ENCODE measurements around the gene GNB3.

The GNB3 gene

DNA sequence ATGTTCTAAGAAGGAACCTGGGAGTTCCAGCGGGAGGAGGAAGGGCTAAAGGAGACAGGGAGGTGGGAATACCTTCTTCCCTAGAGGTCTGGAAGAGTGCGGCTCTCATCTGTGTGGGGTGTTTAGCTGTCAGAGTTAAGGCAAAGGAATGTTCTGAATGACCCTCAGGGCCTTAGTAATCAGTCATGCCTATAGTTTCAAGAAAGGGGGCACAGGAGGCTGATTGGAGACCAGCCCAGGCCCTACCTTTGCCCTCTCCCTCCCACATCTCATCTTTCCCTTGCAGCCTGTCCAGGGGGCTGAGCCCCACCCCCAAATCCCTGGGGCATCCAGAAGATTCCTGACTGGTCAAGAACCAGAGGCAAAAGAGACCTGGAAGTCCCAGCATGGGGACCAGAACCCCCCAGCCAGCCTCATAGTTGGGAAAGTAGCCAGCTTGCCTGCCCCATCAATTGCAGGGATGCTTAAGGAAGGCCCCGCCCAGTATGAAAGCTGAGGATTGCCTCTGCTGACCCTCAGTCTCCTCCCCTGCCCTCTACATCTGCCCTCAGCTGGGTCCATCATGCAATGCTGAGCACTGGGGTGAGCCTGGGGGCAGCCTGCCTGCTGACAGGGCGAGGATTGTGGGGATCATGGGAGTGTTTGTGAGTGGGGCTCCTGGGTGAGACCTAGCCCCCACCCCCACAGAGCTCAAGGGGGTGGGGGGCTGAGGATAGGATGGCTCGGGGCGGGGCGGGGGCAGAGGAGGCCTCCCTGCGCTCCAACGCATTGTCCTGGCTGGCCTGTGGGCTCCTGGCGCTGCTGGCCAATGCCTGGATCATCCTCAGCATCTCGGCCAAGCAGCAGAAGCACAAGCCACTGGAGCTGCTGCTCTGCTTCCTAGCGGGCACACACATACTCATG lies 17.3 kb upstream of the GNB3 start:
- DNase-seq (ENCODE audit: low spot score) = no peak

DNA sequence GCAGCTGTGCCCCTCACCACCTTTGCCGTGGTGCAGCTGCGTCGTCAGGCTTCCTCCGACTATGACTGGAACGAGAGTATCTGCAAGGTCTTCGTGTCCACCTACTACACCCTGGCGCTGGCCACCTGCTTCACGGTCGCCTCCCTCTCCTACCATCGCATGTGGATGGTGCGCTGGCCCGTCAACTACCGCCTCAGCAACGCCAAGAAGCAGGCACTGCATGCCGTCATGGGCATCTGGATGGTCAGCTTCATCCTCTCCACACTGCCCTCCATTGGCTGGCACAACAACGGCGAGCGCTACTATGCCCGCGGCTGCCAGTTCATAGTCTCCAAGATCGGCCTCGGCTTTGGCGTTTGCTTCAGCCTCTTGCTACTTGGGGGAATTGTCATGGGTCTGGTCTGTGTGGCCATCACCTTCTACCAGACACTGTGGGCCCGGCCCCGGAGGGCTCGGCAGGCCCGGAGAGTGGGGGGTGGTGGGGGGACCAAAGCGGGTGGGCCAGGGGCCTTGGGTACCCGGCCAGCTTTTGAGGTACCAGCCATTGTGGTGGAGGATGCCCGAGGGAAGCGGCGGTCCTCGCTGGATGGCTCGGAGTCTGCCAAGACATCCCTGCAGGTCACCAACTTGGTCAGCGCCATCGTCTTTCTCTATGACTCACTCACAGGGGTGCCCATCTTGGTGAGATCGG lies 16.5 kb upstream of the GNB3 start:
- no peak for DNase-seq (ENCODE audit: low spot score)

DNA sequence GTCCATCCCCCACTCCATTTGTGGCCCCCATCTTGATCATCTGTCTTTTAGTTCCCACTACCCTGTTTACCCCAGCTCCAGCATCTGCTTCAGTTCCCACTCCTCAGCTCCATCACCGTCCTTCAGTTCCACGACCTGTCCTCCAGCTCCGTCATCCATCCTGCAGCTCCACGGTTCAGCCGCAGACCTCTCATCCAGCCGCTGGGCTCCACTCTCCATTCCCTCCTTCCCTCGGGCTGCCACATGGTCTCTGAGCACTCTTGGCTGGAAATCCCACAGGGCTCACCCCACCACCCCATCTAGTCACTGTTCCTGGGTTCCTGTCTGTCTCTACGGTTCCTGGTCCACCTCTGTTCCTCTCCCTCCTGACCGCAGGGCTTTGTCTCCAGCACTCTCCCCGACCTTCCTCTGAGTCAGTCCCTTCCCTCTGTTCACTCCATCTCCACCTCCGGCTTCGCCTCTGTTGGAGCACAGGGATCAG lies 15.8 kb upstream of the GNB3 start:
- no peak for DNase-seq (ENCODE audit: low spot score)

DNA sequence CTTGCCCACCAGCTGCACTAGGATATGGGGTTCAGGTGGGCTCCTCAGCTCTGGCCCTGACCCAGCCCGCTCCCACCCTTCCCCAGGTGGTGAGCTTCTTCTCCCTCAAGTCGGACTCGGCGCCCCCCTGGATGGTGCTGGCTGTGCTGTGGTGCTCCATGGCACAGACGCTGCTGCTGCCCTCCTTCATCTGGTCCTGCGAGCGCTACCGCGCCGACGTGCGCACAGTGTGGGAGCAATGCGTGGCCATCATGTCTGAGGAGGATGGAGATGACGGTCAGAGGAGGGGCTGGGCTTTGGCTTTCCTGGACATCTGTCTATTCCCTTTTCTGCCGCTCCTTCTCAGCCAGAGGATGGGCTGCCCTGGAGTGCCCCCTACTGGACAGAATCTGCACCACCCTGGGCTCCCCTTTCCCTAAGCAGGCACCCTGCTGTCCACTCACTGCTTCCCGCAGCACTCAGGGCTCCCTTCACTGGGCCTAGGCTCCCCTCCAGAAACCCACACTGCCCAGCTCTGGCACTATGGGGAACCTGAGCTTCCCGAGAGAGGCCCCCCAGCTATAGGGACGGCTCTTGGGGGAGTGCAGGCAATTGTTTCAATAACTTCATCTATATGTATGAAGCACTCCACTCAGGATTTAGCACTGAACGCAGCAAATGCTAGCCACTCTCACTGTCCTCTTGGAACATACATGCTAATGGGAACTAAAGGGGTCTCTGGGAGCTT lies 15.2 kb upstream of the GNB3 start:
- DNase-seq (ENCODE audit: low spot score) = peak; percentile 97

DNA sequence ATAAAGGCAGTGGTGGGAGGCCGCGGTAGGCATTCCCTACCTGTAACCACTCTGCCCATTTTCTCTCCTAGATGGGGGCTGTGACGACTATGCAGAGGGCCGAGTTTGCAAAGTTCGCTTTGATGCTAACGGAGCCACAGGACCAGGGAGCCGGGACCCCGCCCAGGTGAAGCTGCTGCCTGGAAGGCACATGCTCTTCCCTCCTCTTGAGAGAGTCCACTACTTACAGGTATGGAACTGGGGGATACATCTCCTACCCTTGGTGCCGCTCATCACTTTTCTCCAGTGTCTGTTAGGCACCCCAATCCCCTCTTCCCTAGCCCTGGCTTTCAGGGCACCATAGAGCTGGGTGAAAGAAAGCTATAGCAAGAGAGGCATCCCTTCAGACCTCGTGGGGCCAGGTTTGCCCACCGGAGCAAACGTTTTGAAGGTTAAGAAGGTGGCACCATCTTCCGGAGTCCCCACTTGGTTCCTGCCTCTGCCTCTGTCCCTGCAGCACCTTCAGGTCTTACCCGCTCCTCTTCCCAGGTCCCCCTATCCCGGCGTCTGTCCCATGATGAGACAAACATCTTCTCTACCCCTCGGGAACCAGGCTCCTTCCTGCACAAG lies 14.5 kb upstream of the GNB3 start:
- no peak for DNase-seq (ENCODE audit: low spot score)

DNA sequence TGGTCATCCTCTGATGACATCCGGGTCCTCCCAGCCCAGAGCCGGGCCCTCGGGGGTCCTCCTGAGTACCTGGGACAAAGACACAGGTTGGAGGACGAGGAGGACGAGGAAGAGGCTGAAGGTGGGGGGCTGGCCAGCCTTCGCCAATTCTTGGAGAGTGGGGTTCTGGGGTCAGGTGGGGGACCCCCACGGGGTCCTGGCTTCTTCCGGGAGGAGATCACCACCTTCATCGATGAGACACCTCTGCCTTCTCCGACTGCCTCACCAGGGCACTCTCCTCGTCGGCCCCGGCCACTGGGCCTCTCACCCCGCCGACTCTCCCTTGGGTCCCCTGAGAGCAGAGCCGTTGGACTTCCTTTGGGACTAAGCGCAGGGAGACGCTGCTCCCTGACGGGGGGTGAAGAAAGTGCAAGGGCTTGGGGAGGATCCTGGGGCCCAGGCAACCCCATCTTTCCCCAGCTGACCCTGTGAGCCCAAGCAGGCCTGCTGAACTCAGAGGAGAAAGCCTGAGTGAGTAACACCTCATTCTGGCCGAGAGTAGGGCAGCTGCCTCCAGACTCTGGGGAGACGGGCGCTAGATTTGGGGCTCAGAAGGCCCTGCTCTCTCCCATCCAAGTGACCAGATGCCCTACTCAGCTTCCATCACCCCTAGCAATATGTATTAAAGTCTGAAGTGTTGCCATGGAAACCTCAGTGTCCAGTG lies 13.8 kb upstream of the GNB3 start:
- no peak for DNase-seq (ENCODE audit: low spot score)

DNA sequence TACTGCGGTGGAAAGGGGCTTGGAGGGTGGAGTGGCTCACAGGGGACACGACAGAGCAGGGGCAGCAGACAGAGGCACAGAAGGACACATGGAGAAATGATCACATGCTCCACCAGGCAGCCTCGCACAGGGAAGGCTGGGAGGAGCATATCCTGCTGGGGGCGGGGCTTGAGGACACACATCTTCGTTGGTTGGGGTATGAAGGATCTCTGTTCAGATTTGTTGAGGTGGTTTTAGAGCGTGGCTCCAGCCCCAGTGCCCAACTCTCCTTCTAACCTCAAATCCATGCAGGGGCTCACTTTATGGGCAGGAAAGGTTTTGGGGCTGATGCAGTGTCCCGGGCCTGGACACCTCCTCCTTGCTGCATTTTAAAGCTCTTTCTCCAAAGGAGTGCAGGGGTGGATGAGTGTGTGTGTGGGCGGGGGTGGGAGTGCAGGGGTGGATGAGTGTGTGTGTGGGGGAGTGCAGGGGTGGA lies 13.3 kb upstream of the GNB3 start:
- DNase-seq (ENCODE audit: low spot score) = peak; percentile 96

DNA sequence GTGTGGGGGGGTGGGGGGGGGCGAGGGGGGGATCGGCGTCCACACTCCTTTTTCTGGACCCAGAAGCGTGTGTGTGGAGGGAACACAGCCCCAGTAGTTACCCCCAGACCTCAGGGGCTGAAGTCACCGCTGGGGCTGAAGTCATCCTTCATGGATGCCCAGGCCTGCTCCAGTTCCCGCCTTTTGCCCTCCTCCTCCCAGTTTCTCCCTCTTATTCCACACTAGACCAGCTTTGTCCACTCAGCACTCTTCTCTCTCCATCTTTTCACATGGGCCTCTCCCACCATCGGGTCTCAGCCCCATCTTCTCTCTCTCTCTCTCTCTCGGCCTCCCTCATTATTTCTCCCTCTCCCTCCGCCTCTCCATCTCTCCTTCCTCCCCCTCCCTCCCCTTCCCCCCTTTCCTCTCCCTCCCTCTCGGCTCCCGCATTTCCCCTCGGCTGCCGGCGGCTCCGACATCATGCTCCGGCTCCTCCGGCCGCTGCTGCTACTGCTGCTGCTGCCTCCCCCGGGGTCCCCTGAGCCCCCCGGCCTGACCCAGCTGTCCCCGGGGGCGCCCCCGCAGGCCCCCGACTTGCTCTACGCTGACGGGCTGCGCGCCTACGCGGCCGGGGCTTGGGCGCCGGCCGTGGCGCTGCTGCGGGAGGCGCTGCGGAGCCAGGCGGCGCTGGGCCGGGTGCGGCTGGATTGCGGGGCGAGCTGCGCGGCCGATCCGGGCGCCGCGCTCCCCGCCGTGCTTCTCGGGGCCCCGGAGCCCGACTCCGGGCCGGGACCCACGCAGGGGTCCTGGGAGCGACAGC lies 12.5 kb upstream of the GNB3 start, which contains the start of gene P3H3:
TSS of gene P3H3 (plus strand) at position 426 of the 799 bp plus-strand sequence. CDS start at position 460, 34 bp downstream.
- DNase-seq (ENCODE audit: low spot score) = peak; percentile 83

DNA sequence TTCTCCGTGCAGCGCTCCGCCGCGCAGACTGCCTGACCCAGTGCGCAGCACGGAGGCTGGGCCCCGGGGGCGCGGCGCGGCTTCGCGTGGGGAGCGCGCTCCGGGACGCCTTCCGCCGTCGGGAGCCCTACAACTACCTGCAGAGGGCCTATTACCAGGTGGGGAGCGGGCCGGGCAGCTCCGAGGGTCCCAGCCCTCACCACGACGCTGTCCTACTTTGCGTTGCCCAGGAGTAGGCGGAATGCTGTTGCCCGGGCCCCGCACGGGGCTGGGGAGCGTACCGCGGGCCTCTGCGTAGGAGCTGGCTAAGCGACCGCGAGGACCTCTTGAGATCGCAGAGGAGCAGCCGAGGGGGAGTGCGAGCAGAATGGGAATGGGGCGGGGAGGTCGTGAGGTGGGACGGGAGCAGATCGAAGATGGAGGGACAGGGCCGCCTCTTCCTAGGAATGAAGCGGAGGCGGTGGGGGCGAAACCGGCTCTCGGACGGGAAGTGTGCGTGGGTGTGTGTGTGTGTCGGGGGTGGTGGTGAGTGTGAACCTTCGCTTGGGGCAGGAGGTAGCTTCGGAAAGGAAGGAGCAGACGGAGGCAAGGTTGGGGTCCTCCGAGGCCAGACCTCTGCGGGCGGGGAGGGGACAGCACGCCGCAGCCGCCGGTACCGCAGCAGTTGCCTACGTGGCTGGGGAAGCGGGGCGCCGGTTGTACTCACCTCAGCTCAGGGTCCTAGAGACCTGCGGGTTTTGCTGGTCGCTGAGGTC lies 11.8 kb upstream of the GNB3 start:
- peak; percentile 85 for DNase-seq (ENCODE audit: low spot score)

DNA sequence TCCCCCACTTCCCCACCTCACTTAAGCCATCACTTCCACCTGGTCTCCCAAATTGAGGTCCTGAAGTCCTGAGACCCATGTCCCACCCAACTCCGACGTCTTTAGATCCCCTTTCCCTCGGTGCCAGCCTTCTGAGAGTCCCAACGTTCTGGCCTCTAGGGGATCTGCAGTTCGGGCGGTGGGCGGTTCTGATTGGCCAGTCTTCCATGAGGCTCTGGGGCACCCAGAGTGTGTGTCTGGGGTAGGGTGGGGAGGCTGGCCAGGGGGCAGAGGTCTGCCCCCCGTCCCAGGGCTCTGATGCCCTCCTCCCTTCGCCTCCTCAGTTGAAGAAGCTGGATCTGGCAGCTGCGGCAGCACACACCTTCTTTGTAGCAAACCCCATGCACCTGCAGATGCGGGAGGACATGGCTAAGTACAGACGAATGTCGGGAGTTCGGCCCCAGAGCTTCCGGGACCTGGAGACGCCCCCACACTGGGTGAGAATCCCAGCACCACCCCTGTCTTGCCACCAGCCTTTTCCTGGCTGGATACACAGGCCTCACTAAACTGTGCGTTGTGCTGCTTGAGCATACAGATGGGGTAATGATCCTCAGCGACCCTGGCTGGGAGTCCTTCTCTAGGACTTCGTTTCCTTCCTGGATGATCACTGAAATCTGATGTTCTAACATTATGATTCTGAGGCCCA lies 11.0 kb upstream of the GNB3 start:
- DNase-seq (ENCODE audit: low spot score) = peak; percentile 82

DNA sequence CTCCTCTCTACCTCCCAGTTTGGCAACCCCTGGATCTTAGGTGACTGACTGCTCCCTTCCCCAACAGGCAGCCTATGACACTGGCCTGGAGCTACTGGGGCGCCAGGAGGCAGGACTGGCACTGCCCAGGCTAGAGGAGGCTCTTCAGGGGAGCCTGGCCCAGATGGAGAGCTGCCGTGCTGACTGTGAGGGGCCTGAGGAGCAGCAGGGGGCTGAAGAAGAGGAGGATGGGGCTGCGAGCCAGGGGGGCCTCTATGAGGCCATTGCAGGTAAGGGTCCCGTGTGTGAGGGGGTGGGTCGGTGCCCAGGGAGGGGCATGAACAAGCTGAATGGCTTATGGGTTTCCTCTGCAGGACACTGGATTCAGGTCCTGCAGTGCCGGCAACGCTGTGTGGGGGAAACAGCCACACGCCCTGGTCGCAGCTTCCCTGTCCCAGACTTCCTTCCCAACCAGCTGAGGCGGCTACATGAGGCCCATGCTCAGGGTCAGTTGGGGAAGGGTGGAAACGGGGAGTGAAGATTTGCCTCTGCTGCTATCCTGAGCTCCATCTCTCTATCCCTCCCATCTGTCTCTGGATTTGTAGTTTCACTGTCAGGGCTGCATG lies 10.3 kb upstream of the GNB3 start:
- no peak for DNase-seq (ENCODE audit: low spot score)

DNA sequence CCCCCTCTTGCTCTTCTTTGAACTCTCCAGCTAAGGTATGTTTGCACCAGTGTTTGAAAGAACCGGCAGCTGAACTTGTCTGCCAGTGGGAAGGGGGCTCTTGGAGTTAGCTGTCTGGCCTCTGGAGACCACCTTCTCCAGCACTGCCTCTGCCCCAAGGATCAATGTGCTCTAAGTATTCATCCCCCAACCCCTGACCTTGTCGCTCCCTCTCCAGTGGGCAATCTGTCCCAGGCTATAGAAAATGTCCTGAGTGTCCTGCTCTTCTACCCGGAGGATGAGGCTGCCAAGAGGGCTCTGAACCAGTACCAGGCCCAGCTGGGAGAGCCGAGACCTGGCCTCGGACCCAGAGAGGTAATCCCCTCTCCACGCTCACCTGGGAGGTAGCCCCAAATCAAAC lies 9.7 kb upstream of the GNB3 start:
- DNase-seq (ENCODE audit: low spot score) = no peak

DNA sequence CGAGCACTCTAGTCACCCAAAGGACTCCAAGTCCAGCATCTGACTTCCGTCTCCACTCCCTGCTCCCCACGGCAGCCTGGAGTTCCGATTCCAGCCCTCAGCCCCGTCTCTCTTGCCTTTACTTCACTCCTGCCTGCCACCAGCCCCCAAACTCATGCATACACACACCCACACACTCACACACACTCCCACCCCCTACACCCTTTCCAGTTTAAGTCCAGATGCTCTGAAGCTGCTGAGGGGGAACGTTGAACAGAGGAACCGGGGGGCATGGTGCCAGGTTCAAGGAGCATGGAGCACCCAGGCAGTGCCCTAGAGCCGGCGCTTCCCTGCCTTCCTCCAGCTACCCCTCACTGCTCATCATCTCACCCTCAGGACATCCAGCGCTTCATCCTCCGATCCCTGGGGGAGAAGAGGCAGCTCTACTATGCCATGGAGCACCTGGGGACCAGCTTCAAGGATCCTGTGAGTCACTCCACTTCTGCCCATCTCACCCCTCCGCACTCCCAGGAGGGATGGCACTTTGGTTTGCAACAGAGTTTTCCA lies 9.2 kb upstream of the GNB3 start:
- no peak for DNase-seq (ENCODE audit: low spot score)

DNA sequence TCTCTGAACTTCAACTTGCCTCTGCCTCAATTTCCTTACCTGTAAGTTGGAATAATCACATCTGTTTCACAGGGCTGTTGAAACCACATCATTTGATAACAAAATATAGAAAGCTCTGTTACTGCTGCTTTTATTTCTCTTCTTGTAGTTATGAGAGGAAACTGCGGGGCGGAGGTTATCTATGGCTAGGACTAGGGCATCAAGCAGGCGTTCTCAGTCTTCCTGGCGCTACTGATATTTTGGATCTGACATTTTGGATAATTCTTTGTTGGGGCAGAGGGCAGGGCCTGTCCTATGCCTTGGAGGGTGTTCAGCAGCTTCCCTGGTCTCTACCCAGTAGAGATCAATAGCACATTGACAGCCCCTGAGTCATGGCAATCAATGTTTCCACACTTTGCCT lies 8.6 kb upstream of the GNB3 start:
- DNase-seq (ENCODE audit: low spot score) = no peak

DNA sequence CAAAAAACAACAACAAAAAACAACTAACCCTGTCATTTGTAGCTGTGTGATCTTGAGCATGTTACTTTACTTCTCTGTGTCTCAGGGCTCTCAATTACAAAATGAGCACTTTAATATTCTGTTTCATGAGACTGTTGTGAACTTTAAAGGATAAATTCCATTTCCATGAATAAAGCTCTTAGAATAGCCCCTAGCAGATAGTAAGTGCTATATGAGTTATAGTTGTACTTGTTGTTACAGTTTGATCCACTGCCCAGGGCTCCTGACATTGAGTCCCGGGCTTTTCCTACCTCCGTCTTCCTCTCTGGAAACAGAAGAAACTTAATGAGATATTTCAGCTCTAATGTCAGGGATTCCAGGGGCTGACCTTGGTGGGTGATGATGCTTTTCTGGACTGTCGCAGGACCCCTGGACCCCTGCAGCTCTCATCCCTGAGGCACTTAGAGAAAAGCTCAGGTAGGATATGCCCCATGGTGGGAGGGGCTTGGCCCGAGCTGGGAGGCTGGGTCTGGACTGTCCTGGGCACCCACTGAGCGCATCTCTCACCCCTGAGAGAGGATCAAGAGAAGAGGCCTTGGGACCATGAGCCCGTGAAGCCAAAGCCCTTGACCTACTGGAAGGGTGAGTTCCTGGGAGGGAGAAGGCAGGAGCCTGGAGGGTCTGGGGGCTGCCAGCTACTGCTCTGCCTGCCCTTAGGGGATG lies 7.4 kb upstream of the GNB3 start:
- DNase-seq (ENCODE audit: low spot score) = peak; percentile 45

DNA sequence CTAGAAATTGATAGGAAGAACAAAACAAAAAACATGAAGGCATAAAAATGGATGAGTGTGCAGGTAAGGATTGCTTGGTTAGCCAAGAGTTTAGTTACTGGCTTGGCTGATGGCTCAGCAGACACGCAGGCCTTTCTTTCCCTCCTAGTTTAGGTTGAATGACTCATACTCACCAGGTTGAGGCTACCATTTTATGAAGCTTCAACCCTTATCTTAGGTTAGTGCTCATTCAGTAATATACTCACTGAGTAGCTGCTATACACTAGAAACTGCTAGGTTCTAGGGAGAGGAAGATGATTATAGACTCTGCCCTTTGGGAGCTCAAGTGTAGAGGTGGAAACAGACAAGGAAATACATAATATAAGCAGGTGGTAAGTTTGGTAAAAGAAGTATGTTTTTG lies 6.5 kb upstream of the GNB3 start:
- no peak for DNase-seq (ENCODE audit: low spot score)

DNA sequence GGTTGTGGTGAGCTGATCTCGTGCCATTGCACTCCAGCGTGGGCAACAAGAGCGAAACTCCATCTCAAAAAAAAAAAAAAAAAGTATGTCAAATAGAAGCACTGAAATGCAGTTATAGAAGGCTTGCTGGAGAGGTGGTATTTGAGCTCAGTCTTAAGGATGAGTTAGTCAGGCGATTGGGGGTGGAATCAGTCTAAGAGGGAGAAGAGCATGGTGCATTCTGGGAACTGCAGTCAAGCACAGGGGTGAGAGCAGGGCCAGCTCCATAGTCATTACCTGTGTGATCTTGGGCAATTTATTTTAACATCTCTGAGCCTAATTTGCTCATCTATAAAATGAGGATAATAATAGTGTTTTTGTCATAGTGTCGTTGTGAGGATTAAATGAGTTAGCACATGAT lies 5.9 kb upstream of the GNB3 start:
- DNase-seq (ENCODE audit: low spot score) = no peak

DNA sequence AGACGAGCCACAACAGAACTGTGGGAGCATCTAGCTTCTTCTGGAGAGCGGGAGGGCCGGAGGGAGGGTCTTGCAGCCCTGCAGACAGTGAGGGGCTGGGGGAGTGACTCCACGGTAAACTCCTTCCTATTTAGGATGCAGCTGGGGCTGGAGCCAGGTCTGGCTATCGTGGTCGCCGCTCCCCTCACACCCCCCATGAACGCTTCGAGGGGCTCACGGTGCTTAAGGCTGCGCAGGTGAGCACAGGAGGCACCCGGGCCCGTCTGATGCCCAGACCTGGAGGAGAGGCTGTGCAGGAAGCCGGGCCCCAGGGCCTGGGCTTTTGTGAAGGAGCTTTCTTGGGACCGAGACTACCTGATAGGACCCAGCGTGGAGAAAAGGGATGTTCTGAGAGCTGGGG lies 3.9 kb upstream of the GNB3 start:
- DNase-seq (ENCODE audit: low spot score) = no peak
